Esophagus squamous epithelium (tissue), 5 donors: Measurements from ENCODE around the gene GSDMA. TPM values are rescaled to one million over a fixed set of nuclear protein-coding genes. Genes with fewer than 3 reads are reported as not detected.

ENCODE experiments used
- DNase-seq: peaks from one replicate; lab custom pipeline; 2025; lab: John Stamatoyannopoulos, UW
- H3K27ac ChIP-seq, 4 donors: fragments of 200-600 bp; sonication (generic); one replicate each; pipeline ENCODE4 v1.5.1; 2016 to 2019; ENCODE audit warnings: mild to moderate bottlenecking in 1 of 4
- H3K27me3 ChIP-seq, 4 donors: fragments of 200-600 bp; sonication (generic); 1 replicate in 3 of 4; 2 replicates in 1 of 4; pipeline versions ENCODE4 v1.5.1 to v1.6.0; 2017 to 2021; ENCODE audit warnings: antibody characterized with exemption in 1 of 4
- H3K36me3 ChIP-seq, 3 donors: fragments of 200-600 bp; sonication (generic); one replicate each; pipeline ENCODE4 v1.5.1; 2016 to 2019
- H3K4me1 ChIP-seq, 3 donors: fragments of 200-600 bp; sonication (generic); one replicate each; pipeline ENCODE4 v1.5.1; 2017 to 2019
- H3K4me3 ChIP-seq, 4 donors: fragments of 200-600 bp; sonication (generic); 1 replicate in 3 of 4; 2 replicates in 1 of 4; pipeline ENCODE4 v1.5.1; 2016 to 2019; ENCODE audit warnings: mild to moderate bottlenecking in 2 of 4, moderate library complexity in 1 of 4
- H3K9me3 ChIP-seq, 3 donors: fragments of 200-600 bp; sonication (generic); one replicate each; pipeline ENCODE4 v1.5.1; 2016 to 2019
- CTCF ChIP-seq, 6 experiments: fragments of 450-650 bp in 4 of 6; fragments of 200-600 bp in 2 of 6; sonication (generic) in 2 of 6; IDR thresholded peaks; one replicate each; pipeline ENCODE4 v1.5.1; 2016 to 2019; ENCODE audit warnings: antibody characterized with exemption in 6 of 6, mild to moderate bottlenecking in 4 of 6, moderate library complexity in 4 of 6
- POLR2A ChIP-seq, 4 donors: fragments of 450-650 bp; IDR thresholded peaks; one replicate each; pipeline ENCODE4 v1.6.1; 2017; ENCODE audit warnings: antibody characterized with exemption in 4 of 4, mild to moderate bottlenecking in 4 of 4, moderate library complexity in 3 of 4
- WGBS, 2 donors: methylation state at CpG; one replicate each; pipeline ENCODE4 v1.1.5; 2018; 5-methylcytosine and 5-hydroxymethylcytosine counted together
- intact Hi-C: fragments of 100-400 bp; cut with DNase I; formaldehyde crosslinking; loops from one replicate; pipeline ENCODE4 v1.15.0; 2022
- total RNA-seq, 4 donors: library from RNA; depleted of rRNA; stranded (reverse); fragments of >200 nt; gene quantifications; one replicate each; pipeline ENCODE4 v1.1.0, GENCODE V29; 2016
- donor health status: DM: yes; HTN: yes; CAD: no.

GSDMA gene
- total RNA-seq, 4 donors from 2014 or later = 1.1 to 3.0 (median 1.8) TPM

- Histone ChIP-seq H3K27me3 (no peaks in the 10 kb centered on the region), H3K4me3 (peak overlapping the region in 2 of 4 donors; percentile 86 to 96), H3K9me3 (no peaks in the 10 kb centered on the region), H3K4me1 (peaks cover 30 to 56% (median 46%) of the 10 kb centered on the region in 3 donors), H3K27ac (peak overlapping the region; percentile 89 to 93 (median 92)), H3K36me3 (peaks cover 0 to 3% (median under 1%) of the 10 kb centered on the region in 3 donors)
- TF ChIP-seq CTCF (IDR thresholded peaks at IDR 0.05) (no peak), POLR2A (IDR thresholded peaks at IDR 0.05) (no peak)
- intact Hi-C loops = no loop called here
- 30 to 32% methylated on average over 8 of the region's 8 CpGs for WGBS, 2 donors
- no peak for DNase-seq
Measured at GRCh38 chr17:39928858-39929645, 33.8 kb upstream of the GSDMA start.

- TF ChIP-seq POLR2A (IDR thresholded peaks at IDR 0.05) (no peak), CTCF (IDR thresholded peaks at IDR 0.05) (no peak)
- Histone ChIP-seq H3K36me3 (no peaks in the 10 kb centered on the region), H3K9me3 (no peaks in the 10 kb centered on the region), H3K4me1 (peaks cover 30 to 48% (median 39%) of the 10 kb centered on the region in 3 donors), H3K27ac (peak overlapping the region in 3 of 4 donors; percentile 92 to 93 (median 92)), H3K27me3 (no peaks in the 10 kb centered on the region), H3K4me3 (no peak overlapping the region)
- intact Hi-C loops = no loop called here
- WGBS, 2 donors = 59 to 68% methylated on average over 5 of the region's 5 CpGs
- DNase-seq = no peak
Measured at GRCh38 chr17:39929646-39930407, 33.0 kb upstream of the GSDMA start.

- intact Hi-C loops = no loop called here
- no peak overlapping the region for H3K27ac ChIP-seq
Measured at GRCh38 chr17:39933912-39934311, 28.9 kb upstream of the GSDMA start.

GRCh38 chr17:39934324-39934723, 28.5 kb upstream of the GSDMA start:
- TF ChIP-seq POLR2A (IDR thresholded peaks at IDR 0.05) (no peak), CTCF (IDR thresholded peaks at IDR 0.05) (no peak)
- no peaks in the 10 kb centered on the region for H3K9me3 ChIP-seq
- no peak overlapping the region for H3K4me3 ChIP-seq
- no peaks in the 10 kb centered on the region for H3K36me3 ChIP-seq
- intact Hi-C loops = no loop called here
- peaks cover under 1 to 12% (median 6%) of the 10 kb centered on the region in 3 donors for H3K4me1 ChIP-seq
- no peaks in the 10 kb centered on the region for H3K27me3 ChIP-seq
- H3K27ac ChIP-seq = no peak overlapping the region
- 84 to 88% methylated on average over 5 of the region's 5 CpGs for WGBS, 2 donors
- DNase-seq = no peak

More at GRCh38 chr17:39933912-39934311, 28.9 kb upstream of the GSDMA start:
- Histone ChIP-seq H3K9me3 (no peaks in the 10 kb centered on the region), H3K4me1 (peaks cover 5 to 12% (median 8%) of the 10 kb centered on the region in 3 donors), H3K27me3 (no peaks in the 10 kb centered on the region), H3K4me3 (no peak overlapping the region), H3K36me3 (no peaks in the 10 kb centered on the region)
- no peak for DNase-seq
- no peak for TF ChIP-seq CTCF (IDR thresholded peaks at IDR 0.05)
- WGBS, 2 donors = 90 to 95% methylated on average over 5 of the region's 5 CpGs

GRCh38 chr17:39935909-39936308, 26.9 kb upstream of the GSDMA start:
- H3K27ac ChIP-seq = no peak overlapping the region
- H3K27me3 ChIP-seq = no peaks in the 10 kb centered on the region
- H3K9me3 ChIP-seq = no peaks in the 10 kb centered on the region
- TF ChIP-seq POLR2A (IDR thresholded peaks at IDR 0.05) (no peak), CTCF (IDR thresholded peaks at IDR 0.05) (no peak)
- no peak overlapping the region for H3K4me3 ChIP-seq
- WGBS, 2 donors = 20 to 75% methylated on average over 1 to 2 of the region's 3 CpGs
- intact Hi-C loops = no loop called here
- no peak for DNase-seq
- H3K36me3 ChIP-seq = no peaks in the 10 kb centered on the region
- peaks cover 0 to 12% (median 0%) of the 10 kb centered on the region in 3 donors for H3K4me1 ChIP-seq
